ENCODE results near the gene HOXD4. TPM values are rescaled to one million over a fixed set of nuclear protein-coding genes. Genes with fewer than 3 reads are reported as not detected.

HOXD4 gene
- total and polyA plus RNA-seq, 9 donors, result 6.2 to 16.5 (median 11.6) TPM

DNA sequence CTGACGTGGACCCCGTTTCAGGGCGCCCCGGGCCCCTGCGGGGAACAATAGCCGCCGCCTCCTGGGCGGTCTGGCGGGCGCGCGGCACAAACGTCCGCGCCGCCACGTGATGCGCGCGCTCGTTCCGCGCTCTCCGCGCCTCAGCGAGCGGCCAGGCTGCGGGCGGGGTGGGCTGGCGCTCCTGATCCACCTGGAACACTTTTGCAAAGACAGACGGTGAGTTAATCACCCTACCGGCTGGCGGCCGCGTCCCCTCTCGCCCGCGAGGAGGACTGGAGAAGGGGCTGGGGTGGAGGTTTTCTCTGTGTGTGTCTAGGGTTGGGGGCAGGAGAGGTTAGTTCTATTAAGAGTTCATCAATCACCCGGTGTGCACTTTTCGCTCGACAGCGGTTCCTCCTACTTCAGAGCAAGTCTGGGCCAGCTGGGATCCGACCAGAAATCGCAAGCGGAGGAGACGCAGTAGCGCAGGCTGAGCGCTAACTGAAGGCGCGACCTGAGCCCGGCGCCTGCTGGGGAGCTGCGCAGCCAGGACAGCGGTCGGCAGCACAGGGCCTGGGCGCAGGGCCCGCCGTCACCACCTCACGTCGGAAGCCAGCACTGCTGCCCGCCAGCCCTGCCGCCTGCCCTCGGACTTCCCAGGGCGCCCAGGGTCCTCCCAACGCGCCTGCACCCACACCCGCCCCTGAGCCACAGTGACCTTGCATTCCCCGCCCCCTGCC is 26.8 kb downstream of the HOXD4 start:
- Histone ChIP-seq H3K36me3 (no peaks in the 10 kb centered on the region), H3K27me3 (no peaks in the 10 kb centered on the region), H3K9me3 (no peaks in the 10 kb centered on the region), H3K4me1 (ENCODE audit: insufficient read depth) (peaks cover 3% of the 10 kb centered on the region), H3K27ac (peak overlapping the region in 1 of 2 donors; percentile 39), H3K4me3 (peak overlapping the region; percentile 24)
- peak in 4 of 5 donors; percentile 57 to 69 (median 60) for DNase-seq
- WGBS, 3 donors, result 1 to 5% (median 2%) methylated on average over 63 to 68 of the region's 68 CpGs
- intact Hi-C loops (cut with DNase I), result no loop called here
- TF ChIP-seq EP300 (IDR thresholded peaks at IDR 0.05) (no peak), POLR2A (IDR thresholded peaks at IDR 0.05) (no peak)
- TF ChIP-seq, protein P1, sequence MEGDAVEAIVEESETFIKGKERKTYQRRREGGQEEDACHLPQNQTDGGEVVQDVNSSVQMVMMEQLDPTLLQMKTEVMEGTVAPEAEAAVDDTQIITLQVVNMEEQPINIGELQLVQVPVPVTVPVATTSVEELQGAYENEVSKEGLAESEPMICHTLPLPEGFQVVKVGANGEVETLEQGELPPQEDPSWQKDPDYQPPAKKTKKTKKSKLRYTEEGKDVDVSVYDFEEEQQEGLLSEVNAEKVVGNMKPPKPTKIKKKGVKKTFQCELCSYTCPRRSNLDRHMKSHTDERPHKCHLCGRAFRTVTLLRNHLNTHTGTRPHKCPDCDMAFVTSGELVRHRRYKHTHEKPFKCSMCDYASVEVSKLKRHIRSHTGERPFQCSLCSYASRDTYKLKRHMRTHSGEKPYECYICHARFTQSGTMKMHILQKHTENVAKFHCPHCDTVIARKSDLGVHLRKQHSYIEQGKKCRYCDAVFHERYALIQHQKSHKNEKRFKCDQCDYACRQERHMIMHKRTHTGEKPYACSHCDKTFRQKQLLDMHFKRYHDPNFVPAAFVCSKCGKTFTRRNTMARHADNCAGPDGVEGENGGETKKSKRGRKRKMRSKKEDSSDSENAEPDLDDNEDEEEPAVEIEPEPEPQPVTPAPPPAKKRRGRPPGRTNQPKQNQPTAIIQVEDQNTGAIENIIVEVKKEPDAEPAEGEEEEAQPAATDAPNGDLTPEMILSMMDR (IDR thresholded peaks at IDR 0.05), result no peak

GRCh38 chr2:176178757-176179295 is 27.5 kb downstream of the HOXD4 start:
- H3K36me3 ChIP-seq, result no peaks in the 10 kb centered on the region
- peak overlapping the region; percentile 24 for H3K4me3 ChIP-seq
- WGBS, 3 donors, result 18 to 25% (median 25%) methylated on average over 7 of the region's 7 CpGs
- no peak for DNase-seq
- H3K27me3 ChIP-seq, result no peaks in the 10 kb centered on the region
- H3K27ac ChIP-seq, result peak overlapping the region in 1 of 2 donors; percentile 39
- intact Hi-C loops (cut with DNase I), result no loop called here
- TF ChIP-seq EP300 (IDR thresholded peaks at IDR 0.05) (no peak), POLR2A (IDR thresholded peaks at IDR 0.05) (no peak)
- TF ChIP-seq, protein P1 (IDR thresholded peaks at IDR 0.05), result no peak
- peaks cover 3% of the 10 kb centered on the region for H3K4me1 ChIP-seq (ENCODE audit: insufficient read depth)
- no peaks in the 10 kb centered on the region for H3K9me3 ChIP-seq

GRCh38 chr2:176181551-176181950 is 30.2 kb downstream of the HOXD4 start:
- no peak for DNase-seq
- H3K9me3 ChIP-seq, result no peaks in the 10 kb centered on the region
- TF ChIP-seq EP300 (IDR thresholded peaks at IDR 0.05), result no peak
- TF ChIP-seq, protein P1 (IDR thresholded peaks at IDR 0.05), result no peak
- no peak for TF ChIP-seq POLR2A (IDR thresholded peaks at IDR 0.05)
- intact Hi-C loops (cut with DNase I), result no loop called here
- H3K4me1 ChIP-seq (ENCODE audit: insufficient read depth), result peaks cover 3% of the 10 kb centered on the region
- H3K4me3 ChIP-seq, result no peak overlapping the region
- no peak overlapping the region for H3K27ac ChIP-seq
- H3K36me3 ChIP-seq, result no peaks in the 10 kb centered on the region
- H3K27me3 ChIP-seq, result no peaks in the 10 kb centered on the region
- 90 to 95% (median 92%) methylated on average over 3 of the region's 3 CpGs for WGBS, 3 donors

DNA sequence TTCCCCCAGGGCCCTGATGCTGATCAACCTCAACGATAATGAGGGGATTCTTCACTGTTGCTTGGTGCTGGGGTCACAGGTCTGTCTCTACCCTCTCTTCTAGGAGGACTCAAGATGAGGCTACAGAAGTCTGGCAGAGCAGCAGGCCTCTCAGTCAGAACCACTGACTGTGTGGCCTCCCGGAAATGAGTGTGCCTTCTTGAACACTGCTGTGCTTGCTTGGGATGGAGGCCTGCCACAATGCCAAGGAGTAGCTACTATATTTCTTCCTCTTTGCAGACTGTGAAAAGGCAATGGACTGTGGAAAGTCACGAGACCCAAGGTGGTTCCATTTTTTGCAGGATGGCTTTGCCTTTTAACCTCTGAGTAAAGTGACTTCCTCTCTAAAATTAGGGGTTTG is 31.3 kb downstream of the HOXD4 start:
- TF ChIP-seq EP300 (IDR thresholded peaks at IDR 0.05) (no peak), POLR2A (IDR thresholded peaks at IDR 0.05) (no peak)
- TF ChIP-seq, protein P1 (IDR thresholded peaks at IDR 0.05), result no peak

More for the DNA sequence above, 31.3 kb downstream of the HOXD4 start:
- no peak overlapping the region for H3K27ac ChIP-seq
- WGBS, 3 donors, result 88 to 96% (median 94%) methylated on average over 3 of the region's 3 CpGs
- no peak overlapping the region for H3K4me3 ChIP-seq
- H3K36me3 ChIP-seq, result no peaks in the 10 kb centered on the region
- H3K27me3 ChIP-seq, result no peaks in the 10 kb centered on the region
- DNase-seq, result no peak
- peaks cover 3% of the 10 kb centered on the region for H3K4me1 ChIP-seq (ENCODE audit: insufficient read depth)
- no peaks in the 10 kb centered on the region for H3K9me3 ChIP-seq
- intact Hi-C loops (cut with DNase I), result no loop called here
